PC-9 (cell line): ENCODE measurements around the gene BBX. TPM values are rescaled to one million over a fixed set of nuclear protein-coding genes. Genes with fewer than 3 reads are reported as not detected.

Experiments used
- BruUV-seq: library from RNA; stranded (reverse); fragments of 400-500 nt; replicated peaks from 2 replicates; lab custom pipeline; 2021; lab: Mats Ljungman, UMichigan
- CTCF ChIA-PET: fragments of 300-600 bp; sonication (Branson Sonifier 250); formaldehyde crosslinking; loops from one replicate; lab custom pipeline; 2022; ENCODE audit warnings: antibody characterized with exemption; lab: Charles Lee
- POLR2A ChIA-PET: fragments of 300-600 bp; sonication (Branson Sonifier 250); formaldehyde crosslinking; loops from one replicate; lab custom pipeline; 2022; ENCODE audit warnings: antibody characterized with exemption; ENCODE audit not compliant: unreplicated experiment; lab: Charles Lee
- DNase-seq, 2 experiments: peaks; one replicate each; pipeline versions ENCODE4 v3.0.0 to v3.0.0-alpha.2; 2015 to 2022; ENCODE audit warnings: mixed read lengths in 1 of 2
- H2AFZ ChIP-seq: fragments of 200-600 bp; sonication (generic); 2 replicates; pipeline ENCODE4 v1.8.1; 2017; ENCODE audit warnings: antibody characterized with exemption
- H3F3A ChIP-seq: fragments of 200-600 bp; sonication (generic); 2 replicates; pipeline ENCODE4 v1.8.1; 2017; ENCODE audit warnings: antibody characterized with exemption, mild to moderate bottlenecking, low read depth; ENCODE audit not compliant: insufficient read depth
- H3K27ac ChIP-seq: fragments of 200-600 bp; sonication (generic); 2 replicates; pipeline ENCODE4 v1.6.1; 2016; ENCODE audit warnings: mixed run types
- H3K27me3 ChIP-seq: fragments of 200-600 bp; sonication (generic); 2 replicates; pipeline ENCODE4 v1.6.1; 2016; ENCODE audit warnings: low read depth, mixed run types; ENCODE audit not compliant: insufficient read depth
- H3K36me3 ChIP-seq: fragments of 200-600 bp; sonication (generic); 2 replicates; pipeline ENCODE4 v1.6.1; 2016; ENCODE audit warnings: low read depth, mixed run types
- H3K4me1 ChIP-seq: fragments of 200-600 bp; sonication (generic); replicated peaks from 2 replicates; pipeline ENCODE4 v1.6.1; 2016; ENCODE audit warnings: mixed run types; ENCODE audit not compliant: insufficient read depth
- H3K4me2 ChIP-seq: fragments of 200-600 bp; sonication (generic); 2 replicates; pipeline ENCODE4 v1.6.1; 2017; ENCODE audit warnings: mixed run types
- H3K4me3 ChIP-seq: fragments of 200-600 bp; sonication (generic); 2 replicates; pipeline ENCODE4 v1.6.1; 2016; ENCODE audit warnings: mixed run types
- H3K79me2 ChIP-seq: fragments of 200-600 bp; sonication (generic); 2 replicates; pipeline ENCODE4 v1.6.1; 2017; ENCODE audit warnings: low read depth, mixed run types
- H3K9me2 ChIP-seq: fragments of 200-600 bp; sonication (generic); 2 replicates; pipeline ENCODE4 v1.8.1; 2017; ENCODE audit warnings: mild to moderate bottlenecking; ENCODE audit not compliant: insufficient read depth
- H3K9me3 ChIP-seq: fragments of 200-600 bp; sonication (generic); 2 replicates; pipeline ENCODE4 v1.8.1; 2016; ENCODE audit warnings: low read depth; ENCODE audit not compliant: insufficient read depth
- H4K20me1 ChIP-seq: fragments of 200-600 bp; sonication (generic); 2 replicates; pipeline ENCODE4 v1.8.1; 2017; ENCODE audit not compliant: insufficient read depth
- EZH2 ChIP-seq: fragments of 200-600 bp; sonication (generic); IDR thresholded peaks from 2 replicates; pipeline ENCODE4 v1.8.0; 2017; ENCODE audit warnings: antibody characterized with exemption, low read depth
- intact Hi-C: fragments of 100-400 bp; cut with micrococcal nuclease; formaldehyde crosslinking; loops from one replicate; pipeline ENCODE4 v1.10.0; 2022; ENCODE audit not compliant: unreplicated experiment
- total RNA-seq: library from RNA; stranded (reverse); gene quantifications from 2 replicates; pipeline ENCODE4 v1.2.3, GENCODE V29; 2021
- TF ChIP-seq, protein P1 (sequence below): fragments of 200-600 bp; sonication (generic); conservative IDR thresholded peaks from 2 replicates; pipeline ENCODE4 v1.6.1; 2017; ENCODE audit warnings: mixed run types, antibody characterized with exemption, mild to moderate bottlenecking, moderate library complexity

BBX gene
- total RNA-seq, 1 experiment from 2014 or later, result 91.7 TPM

- Histone ChIP-seq H3K79me2 (no peaks in the 10 kb centered on the region), H3K4me3 (no peak overlapping the region), H3K36me3 (peaks cover 3% of the 10 kb centered on the region; the same call in 1 of the 2 replicates), H3K4me2 (no peak overlapping the region), H2AFZ (no peak overlapping the region), H3K27me3 (no peaks in the 10 kb centered on the region), H3K9me2 (no peaks in the 10 kb centered on the region), H3F3A (no peaks in the 10 kb centered on the region), H3K9me3 (no peaks in the 10 kb centered on the region), H3K4me1 (no peaks in the 10 kb centered on the region), H4K20me1 (no peaks in the 10 kb centered on the region), H3K27ac (no peak overlapping the region)
- POLR2A ChIA-PET, result no interaction called here
- CTCF ChIA-PET, result interaction anchor here (0.6 to 0.7 kb wide), 2 partner anchors 182 to 585 kb away, joined by 3 to 5 read pairs; no protein-coding TSS in a partner anchor
- BruUV-seq, result no TSS peak
- intact Hi-C loops, result loop anchor here (10.0 kb wide), 2 partner anchors 182 to 648 kb away; no protein-coding TSS in a partner anchor
- no peak for DNase-seq
- TF ChIP-seq, protein P1, sequence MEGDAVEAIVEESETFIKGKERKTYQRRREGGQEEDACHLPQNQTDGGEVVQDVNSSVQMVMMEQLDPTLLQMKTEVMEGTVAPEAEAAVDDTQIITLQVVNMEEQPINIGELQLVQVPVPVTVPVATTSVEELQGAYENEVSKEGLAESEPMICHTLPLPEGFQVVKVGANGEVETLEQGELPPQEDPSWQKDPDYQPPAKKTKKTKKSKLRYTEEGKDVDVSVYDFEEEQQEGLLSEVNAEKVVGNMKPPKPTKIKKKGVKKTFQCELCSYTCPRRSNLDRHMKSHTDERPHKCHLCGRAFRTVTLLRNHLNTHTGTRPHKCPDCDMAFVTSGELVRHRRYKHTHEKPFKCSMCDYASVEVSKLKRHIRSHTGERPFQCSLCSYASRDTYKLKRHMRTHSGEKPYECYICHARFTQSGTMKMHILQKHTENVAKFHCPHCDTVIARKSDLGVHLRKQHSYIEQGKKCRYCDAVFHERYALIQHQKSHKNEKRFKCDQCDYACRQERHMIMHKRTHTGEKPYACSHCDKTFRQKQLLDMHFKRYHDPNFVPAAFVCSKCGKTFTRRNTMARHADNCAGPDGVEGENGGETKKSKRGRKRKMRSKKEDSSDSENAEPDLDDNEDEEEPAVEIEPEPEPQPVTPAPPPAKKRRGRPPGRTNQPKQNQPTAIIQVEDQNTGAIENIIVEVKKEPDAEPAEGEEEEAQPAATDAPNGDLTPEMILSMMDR, result no peak
- no peak for TF ChIP-seq EZH2
Observed at GRCh38 chr3:107756649-107757048, 233.9 kb downstream of the BBX start.

DNA sequence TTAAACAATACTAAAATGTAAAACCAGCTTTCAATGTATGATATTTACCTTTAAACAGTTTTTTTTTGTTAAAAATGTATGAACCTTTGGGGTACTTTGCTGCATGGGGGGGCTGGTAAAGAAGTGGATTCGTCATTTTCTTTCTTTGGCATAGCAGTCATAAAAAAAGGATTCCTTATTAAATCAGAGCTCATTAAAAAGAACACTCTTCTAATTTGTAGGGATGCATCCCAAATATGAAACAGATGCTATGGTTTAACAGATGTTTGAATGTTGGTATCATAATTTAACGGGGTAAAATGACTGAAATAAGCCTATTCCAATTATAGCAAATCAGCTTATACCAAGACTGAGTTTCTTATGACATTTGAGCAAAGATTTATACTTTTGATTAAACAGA is 234.4 kb downstream of the BBX start:
- H3K79me2 ChIP-seq, result no peaks in the 10 kb centered on the region
- no peak for TF ChIP-seq EZH2
- TF ChIP-seq, protein P1, result no peak
- ChIA-PET CTCF (interaction anchor here (0.6 to 0.7 kb wide), 2 partner anchors 182 to 585 kb away, joined by 3 to 5 read pairs; no protein-coding TSS in a partner anchor), POLR2A (no interaction called here)
- no peaks in the 10 kb centered on the region for H3F3A ChIP-seq
- intact Hi-C loops, result loop anchor here (10.0 kb wide), 2 partner anchors 182 to 648 kb away; no protein-coding TSS in a partner anchor
- H3K4me3 ChIP-seq, result no peak overlapping the region
- no peak overlapping the region for H3K27ac ChIP-seq
- peaks cover 3% of the 10 kb centered on the region; the same call in 1 of the 2 replicates for H3K36me3 ChIP-seq
- H2AFZ ChIP-seq, result no peak overlapping the region
- H3K9me2 ChIP-seq, result no peaks in the 10 kb centered on the region
- BruUV-seq, result no TSS peak
- no peaks in the 10 kb centered on the region for H4K20me1 ChIP-seq
- no peaks in the 10 kb centered on the region for H3K4me1 ChIP-seq
- no peak for DNase-seq
- H3K4me2 ChIP-seq, result no peak overlapping the region
- no peaks in the 10 kb centered on the region for H3K9me3 ChIP-seq
- H3K27me3 ChIP-seq, result no peaks in the 10 kb centered on the region

DNA sequence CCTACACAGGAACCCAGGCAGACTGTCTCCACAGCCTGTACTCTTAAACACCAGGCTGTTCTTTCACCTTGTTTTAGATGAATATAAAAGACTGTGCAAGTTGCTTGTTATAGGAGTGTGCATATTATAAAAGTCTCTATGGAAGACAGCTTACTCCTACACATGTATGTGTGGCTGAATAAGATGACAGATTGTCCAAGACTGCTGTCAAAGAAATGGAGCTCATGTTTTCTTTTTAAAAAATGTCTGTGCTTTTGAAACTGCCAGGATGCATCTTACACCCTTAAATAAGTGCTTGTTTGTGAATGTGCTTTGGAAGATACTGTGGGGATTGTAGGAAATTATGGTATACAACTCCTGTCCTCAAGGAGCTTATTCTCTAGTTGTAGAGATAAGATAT is 237.4 kb downstream of the BBX start:
- CTCF ChIA-PET, result no interaction called here
- POLR2A ChIA-PET, result no interaction called here

More for the DNA sequence above, 237.4 kb downstream of the BBX start:
- no peaks in the 10 kb centered on the region for H3K9me2 ChIP-seq
- TF ChIP-seq, protein P1, result no peak
- TF ChIP-seq EZH2, result no peak
- no peak overlapping the region for H3K4me2 ChIP-seq
- no peak overlapping the region for H2AFZ ChIP-seq
- H4K20me1 ChIP-seq, result no peaks in the 10 kb centered on the region
- no peaks in the 10 kb centered on the region for H3K9me3 ChIP-seq
- H3K79me2 ChIP-seq, result no peaks in the 10 kb centered on the region
- H3K27ac ChIP-seq, result no peak overlapping the region
- no peak overlapping the region for H3K4me3 ChIP-seq
- intact Hi-C loops, result no loop called here
- no peaks in the 10 kb centered on the region for H3F3A ChIP-seq
- H3K36me3 ChIP-seq, result peaks cover 3% of the 10 kb centered on the region; the same call in 1 of the 2 replicates
- no TSS peak for BruUV-seq
- no peaks in the 10 kb centered on the region for H3K27me3 ChIP-seq
- H3K4me1 ChIP-seq, result no peaks in the 10 kb centered on the region
- DNase-seq, result no peak
